WTC11 (cell line): ENCODE data around the gene FOXK1. TPM values are rescaled to one million over a fixed set of nuclear protein-coding genes. Genes with fewer than 3 reads are reported as not detected.

Experiments used
- ATAC-seq: fragments of 200-7000 bp; cut with Tn5 transposase; 2 replicates; pipeline ENCODE4 v1.10.0; 2021; ENCODE audit warnings: mild to moderate bottlenecking, moderate library complexity
- CTCF ChIA-PET: fragments of 300-600 bp; sonication (Branson Sonifier 250); formaldehyde crosslinking; loops from one replicate; lab custom pipeline; 2021; ENCODE audit warnings: antibody characterized with exemption; lab: Charles Lee
- POLR2A ChIA-PET: fragments of 350-600 bp; sonication (Branson Sonifier 250); formaldehyde crosslinking; loops from one replicate; lab custom pipeline; 2021; ENCODE audit warnings: antibody characterized with exemption; lab: Charles Lee
- DNase-seq: peaks from one replicate; pipeline ENCODE4 v3.0.0; 2021; ENCODE audit warnings: low spot score
- H3K27ac Mint-ChIP-seq: 2 replicates; pipeline ENCODE4 v1.8.0; 2021; ENCODE audit warnings: mixed read lengths
- H3K27me3 Mint-ChIP-seq: 2 replicates; pipeline ENCODE4 v1.8.0; 2021; ENCODE audit warnings: low read depth, mild to moderate bottlenecking, moderate library complexity, mixed read lengths
- H3K36me3 Mint-ChIP-seq: 2 replicates; pipeline ENCODE4 v1.8.0; 2021; ENCODE audit warnings: mixed read lengths
- H3K4me1 Mint-ChIP-seq: 2 replicates; pipeline ENCODE4 v1.8.0; 2022; ENCODE audit warnings: mixed read lengths
- H3K4me3 Mint-ChIP-seq: 2 replicates; pipeline ENCODE4 v1.8.0; 2021; ENCODE audit warnings: mild to moderate bottlenecking, moderate library complexity, mixed read lengths
- H3K9me3 Mint-ChIP-seq: 2 replicates; pipeline ENCODE4 v1.8.0; 2021; ENCODE audit warnings: mixed read lengths
- JUN ChIP-seq: sonication (generic); formaldehyde crosslinking; IDR thresholded peaks from 2 replicates; pipeline ENCODE4 v1.8.0; 2023; ENCODE audit warnings: mild to moderate bottlenecking, missing genetic modification reagents
- KAT7 ChIP-seq: sonication (generic); formaldehyde crosslinking; IDR thresholded peaks from 2 replicates; pipeline ENCODE4 v1.8.1; 2023; ENCODE audit warnings: missing genetic modification reagents, mild to moderate bottlenecking, borderline replicate concordance
- NFYB ChIP-seq: sonication (generic); formaldehyde crosslinking; conservative IDR thresholded peaks from 2 replicates; pipeline ENCODE4 v1.8.0; 2022; ENCODE audit warnings: low read depth, missing genetic modification reagents
- OVOL2 ChIP-seq: fragments of 250-450 bp; sonication (Bioruptor Pico); IDR thresholded peaks from 2 replicates; pipeline ENCODE4 v1.9.0; 2021; ENCODE audit warnings: mild to moderate bottlenecking, borderline replicate concordance
- SP1 ChIP-seq: sonication (generic); formaldehyde crosslinking; conservative IDR thresholded peaks from 2 replicates; pipeline ENCODE4 v1.8.1; 2022; ENCODE audit warnings: missing genetic modification reagents
- TEAD1 ChIP-seq: sonication (generic); formaldehyde crosslinking; IDR thresholded peaks from 2 replicates; pipeline ENCODE4 v1.8.0; 2022; ENCODE audit warnings: mild to moderate bottlenecking, missing genetic modification reagents
- TP53 ChIP-seq: sonication (generic); formaldehyde crosslinking; IDR thresholded peaks from 2 replicates; pipeline ENCODE4 v1.8.1; 2023; ENCODE audit warnings: mild to moderate bottlenecking, missing genetic modification reagents
- USF2 ChIP-seq: sonication (generic); formaldehyde crosslinking; IDR thresholded peaks from 2 replicates; pipeline ENCODE4 v1.8.1; 2023; ENCODE audit warnings: mild to moderate bottlenecking, missing genetic modification reagents, moderate library complexity
- ZNF281 ChIP-seq: sonication (generic); formaldehyde crosslinking; IDR thresholded peaks from 2 replicates; pipeline ENCODE4 v1.8.0; 2023; ENCODE audit warnings: mild to moderate bottlenecking, missing genetic modification reagents
- ZNF416 ChIP-seq: fragments of 250-450 bp; sonication (Bioruptor Pico); IDR thresholded peaks from 2 replicates; pipeline ENCODE4 v1.9.0; 2021; ENCODE audit warnings: mild to moderate bottlenecking, inconsistent platforms
- ZNF423 ChIP-seq: fragments of 250-450 bp; sonication (Bioruptor Pico); IDR thresholded peaks from 2 replicates; pipeline ENCODE4 v2.1.2; 2022; ENCODE audit warnings: mild to moderate bottlenecking, moderate library complexity
- total RNA-seq: library from RNA; stranded (reverse); gene quantifications from 3 replicates; pipeline ENCODE4 v1.2.3, GENCODE V29; 2021
- TF ChIP-seq, protein P1 (sequence below): fragments of 250-450 bp; sonication (Bioruptor Pico); conservative IDR thresholded peaks from 2 replicates; pipeline ENCODE4 v1.9.0; 2021; ENCODE audit warnings: mild to moderate bottlenecking
- TF ChIP-seq, protein P2 (sequence below): sonication (generic); formaldehyde crosslinking; IDR thresholded peaks from 2 replicates; pipeline ENCODE4 v1.8.0; 2023; ENCODE audit warnings: missing genetic modification reagents, mild to moderate bottlenecking, borderline replicate concordance
- TF ChIP-seq, protein P3 (sequence below): sonication (generic); formaldehyde crosslinking; IDR thresholded peaks from 2 replicates; pipeline ENCODE4 v1.8.0; 2022; ENCODE audit warnings: mild to moderate bottlenecking, missing genetic modification reagents
- TF ChIP-seq, protein P4 (sequence below): fragments of 250-450 bp; sonication (Bioruptor Pico); IDR thresholded peaks from 2 replicates; pipeline ENCODE4 v1.8.0; 2021; ENCODE audit warnings: mild to moderate bottlenecking
- TF ChIP-seq, protein P5 (sequence below): sonication (generic); formaldehyde crosslinking; conservative IDR thresholded peaks from 2 replicates; pipeline ENCODE4 v1.8.1; 2023; ENCODE audit warnings: mild to moderate bottlenecking, low read depth, missing genetic modification reagents, moderate library complexity

Gene FOXK1
- total RNA-seq, 1 experiment from 2014 or later: 21.9 TPM

DNA sequence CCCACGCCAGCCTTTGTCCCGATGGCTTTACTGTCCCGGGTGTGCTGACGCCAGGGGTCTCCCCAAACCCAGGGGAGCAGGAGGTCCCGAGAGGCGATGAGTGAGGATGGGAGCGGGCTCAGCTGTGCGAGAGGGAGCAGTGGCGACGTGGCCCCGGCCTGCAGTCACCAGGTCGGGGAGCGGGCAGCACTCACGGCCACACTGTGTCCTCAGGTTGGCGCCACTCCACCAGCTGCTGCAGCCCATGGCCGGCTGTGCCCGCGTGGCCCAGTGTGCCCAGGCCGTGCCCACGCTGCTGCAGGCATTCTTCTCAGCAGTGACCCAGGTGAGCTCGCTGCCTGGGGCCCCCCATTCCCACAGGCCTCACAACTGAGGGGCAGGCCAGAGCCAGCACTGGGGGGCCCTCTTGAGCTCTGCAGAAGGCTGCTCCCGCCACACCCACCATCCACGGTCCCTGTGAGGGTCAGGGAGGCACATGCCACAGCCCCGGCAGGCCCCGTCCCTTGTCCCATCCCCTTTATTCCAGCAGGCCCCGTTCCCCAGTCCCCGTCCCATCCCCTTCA is 106.6 kb downstream of the FOXK1 start:
- Mint-ChIP-seq H3K4me1 (no peaks in the 10 kb centered on the region), H3K4me3 (no peak overlapping the region), H3K27me3 (no peaks in the 10 kb centered on the region), H3K9me3 (no peaks in the 10 kb centered on the region), H3K36me3 (peaks cover 3% of the 10 kb centered on the region; the same call in 1 of the 2 replicates), H3K27ac (no peak overlapping the region)
- ChIA-PET CTCF (interaction anchor here (0.5 kb wide), 1 partner anchor 302 kb away, joined by 3 read pairs; no protein-coding TSS in a partner anchor), POLR2A (interaction anchor here (1.1 kb wide), 1 partner anchor 13 kb away, joined by 3 read pairs; the partner anchor contains the start of gene AP5Z1)
- TF ChIP-seq, protein P1, sequence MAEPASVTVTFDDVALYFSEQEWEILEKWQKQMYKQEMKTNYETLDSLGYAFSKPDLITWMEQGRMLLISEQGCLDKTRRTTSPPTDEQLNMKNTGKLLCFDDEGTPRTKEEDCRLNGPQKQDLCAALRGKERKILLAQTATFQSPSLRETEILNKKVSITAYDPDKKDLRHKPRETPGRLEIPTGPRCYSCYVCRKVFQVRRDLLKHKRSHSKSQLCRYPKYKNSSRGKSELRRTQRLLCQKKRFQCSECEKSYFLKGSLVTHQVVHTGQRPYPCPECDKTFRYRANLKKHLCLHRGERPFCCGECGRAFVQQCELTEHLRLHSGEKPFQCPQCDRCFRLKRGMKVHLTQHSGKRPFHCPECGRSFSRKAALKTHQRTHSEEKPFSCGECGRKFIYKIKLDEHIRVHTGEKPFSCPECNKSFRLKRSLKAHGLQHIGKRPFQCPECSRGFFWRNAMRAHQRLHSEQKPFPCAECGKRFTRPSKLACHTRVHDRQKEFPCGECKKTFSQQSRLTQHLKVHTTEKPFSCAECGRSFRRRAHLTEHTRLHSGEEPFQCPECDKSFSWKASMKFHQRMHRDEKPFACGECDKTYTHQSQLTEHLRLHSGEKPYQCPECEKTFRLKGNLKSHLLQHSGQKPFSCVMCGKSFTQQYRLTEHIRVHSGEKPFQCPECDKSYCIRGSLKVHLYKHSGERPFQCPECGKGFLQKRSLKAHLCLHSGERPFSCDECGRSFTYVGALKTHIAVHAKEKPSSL: no peak
- TF ChIP-seq NFYB (CRISPR knock-in tag) (no peak), ZNF416 (no peak), TEAD1 (no peak), ZNF423 (no peak), USF2 (CRISPR knock-in tag) (no peak), TP53 (CRISPR knock-in tag) (no peak)
- TF ChIP-seq, protein P2, sequence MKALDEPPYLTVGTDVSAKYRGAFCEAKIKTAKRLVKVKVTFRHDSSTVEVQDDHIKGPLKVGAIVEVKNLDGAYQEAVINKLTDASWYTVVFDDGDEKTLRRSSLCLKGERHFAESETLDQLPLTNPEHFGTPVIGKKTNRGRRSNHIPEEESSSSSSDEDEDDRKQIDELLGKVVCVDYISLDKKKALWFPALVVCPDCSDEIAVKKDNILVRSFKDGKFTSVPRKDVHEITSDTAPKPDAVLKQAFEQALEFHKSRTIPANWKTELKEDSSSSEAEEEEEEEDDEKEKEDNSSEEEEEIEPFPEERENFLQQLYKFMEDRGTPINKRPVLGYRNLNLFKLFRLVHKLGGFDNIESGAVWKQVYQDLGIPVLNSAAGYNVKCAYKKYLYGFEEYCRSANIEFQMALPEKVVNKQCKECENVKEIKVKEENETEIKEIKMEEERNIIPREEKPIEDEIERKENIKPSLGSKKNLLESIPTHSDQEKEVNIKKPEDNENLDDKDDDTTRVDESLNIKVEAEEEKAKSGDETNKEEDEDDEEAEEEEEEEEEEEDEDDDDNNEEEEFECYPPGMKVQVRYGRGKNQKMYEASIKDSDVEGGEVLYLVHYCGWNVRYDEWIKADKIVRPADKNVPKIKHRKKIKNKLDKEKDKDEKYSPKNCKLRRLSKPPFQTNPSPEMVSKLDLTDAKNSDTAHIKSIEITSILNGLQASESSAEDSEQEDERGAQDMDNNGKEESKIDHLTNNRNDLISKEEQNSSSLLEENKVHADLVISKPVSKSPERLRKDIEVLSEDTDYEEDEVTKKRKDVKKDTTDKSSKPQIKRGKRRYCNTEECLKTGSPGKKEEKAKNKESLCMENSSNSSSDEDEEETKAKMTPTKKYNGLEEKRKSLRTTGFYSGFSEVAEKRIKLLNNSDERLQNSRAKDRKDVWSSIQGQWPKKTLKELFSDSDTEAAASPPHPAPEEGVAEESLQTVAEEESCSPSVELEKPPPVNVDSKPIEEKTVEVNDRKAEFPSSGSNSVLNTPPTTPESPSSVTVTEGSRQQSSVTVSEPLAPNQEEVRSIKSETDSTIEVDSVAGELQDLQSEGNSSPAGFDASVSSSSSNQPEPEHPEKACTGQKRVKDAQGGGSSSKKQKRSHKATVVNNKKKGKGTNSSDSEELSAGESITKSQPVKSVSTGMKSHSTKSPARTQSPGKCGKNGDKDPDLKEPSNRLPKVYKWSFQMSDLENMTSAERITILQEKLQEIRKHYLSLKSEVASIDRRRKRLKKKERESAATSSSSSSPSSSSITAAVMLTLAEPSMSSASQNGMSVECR (CRISPR knock-in tag): no peak
- TF ChIP-seq, protein P3, sequence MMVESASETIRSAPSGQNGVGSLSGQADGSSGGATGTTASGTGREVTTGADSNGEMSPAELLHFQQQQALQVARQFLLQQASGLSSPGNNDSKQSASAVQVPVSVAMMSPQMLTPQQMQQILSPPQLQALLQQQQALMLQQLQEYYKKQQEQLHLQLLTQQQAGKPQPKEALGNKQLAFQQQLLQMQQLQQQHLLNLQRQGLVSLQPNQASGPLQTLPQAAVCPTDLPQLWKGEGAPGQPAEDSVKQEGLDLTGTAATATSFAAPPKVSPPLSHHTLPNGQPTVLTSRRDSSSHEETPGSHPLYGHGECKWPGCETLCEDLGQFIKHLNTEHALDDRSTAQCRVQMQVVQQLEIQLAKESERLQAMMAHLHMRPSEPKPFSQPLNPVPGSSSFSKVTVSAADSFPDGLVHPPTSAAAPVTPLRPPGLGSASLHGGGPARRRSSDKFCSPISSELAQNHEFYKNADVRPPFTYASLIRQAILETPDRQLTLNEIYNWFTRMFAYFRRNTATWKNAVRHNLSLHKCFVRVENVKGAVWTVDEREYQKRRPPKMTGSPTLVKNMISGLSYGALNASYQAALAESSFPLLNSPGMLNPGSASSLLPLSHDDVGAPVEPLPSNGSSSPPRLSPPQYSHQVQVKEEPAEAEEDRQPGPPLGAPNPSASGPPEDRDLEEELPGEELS (CRISPR knock-in tag): no peak
- TF ChIP-seq, protein P4, sequence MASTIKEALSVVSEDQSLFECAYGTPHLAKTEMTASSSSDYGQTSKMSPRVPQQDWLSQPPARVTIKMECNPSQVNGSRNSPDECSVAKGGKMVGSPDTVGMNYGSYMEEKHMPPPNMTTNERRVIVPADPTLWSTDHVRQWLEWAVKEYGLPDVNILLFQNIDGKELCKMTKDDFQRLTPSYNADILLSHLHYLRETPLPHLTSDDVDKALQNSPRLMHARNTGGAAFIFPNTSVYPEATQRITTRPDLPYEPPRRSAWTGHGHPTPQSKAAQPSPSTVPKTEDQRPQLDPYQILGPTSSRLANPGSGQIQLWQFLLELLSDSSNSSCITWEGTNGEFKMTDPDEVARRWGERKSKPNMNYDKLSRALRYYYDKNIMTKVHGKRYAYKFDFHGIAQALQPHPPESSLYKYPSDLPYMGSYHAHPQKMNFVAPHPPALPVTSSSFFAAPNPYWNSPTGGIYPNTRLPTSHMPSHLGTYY (CRISPR knock-in tag): no peak
- DNase-seq (no peak), ATAC-seq (no peak)

DNA sequence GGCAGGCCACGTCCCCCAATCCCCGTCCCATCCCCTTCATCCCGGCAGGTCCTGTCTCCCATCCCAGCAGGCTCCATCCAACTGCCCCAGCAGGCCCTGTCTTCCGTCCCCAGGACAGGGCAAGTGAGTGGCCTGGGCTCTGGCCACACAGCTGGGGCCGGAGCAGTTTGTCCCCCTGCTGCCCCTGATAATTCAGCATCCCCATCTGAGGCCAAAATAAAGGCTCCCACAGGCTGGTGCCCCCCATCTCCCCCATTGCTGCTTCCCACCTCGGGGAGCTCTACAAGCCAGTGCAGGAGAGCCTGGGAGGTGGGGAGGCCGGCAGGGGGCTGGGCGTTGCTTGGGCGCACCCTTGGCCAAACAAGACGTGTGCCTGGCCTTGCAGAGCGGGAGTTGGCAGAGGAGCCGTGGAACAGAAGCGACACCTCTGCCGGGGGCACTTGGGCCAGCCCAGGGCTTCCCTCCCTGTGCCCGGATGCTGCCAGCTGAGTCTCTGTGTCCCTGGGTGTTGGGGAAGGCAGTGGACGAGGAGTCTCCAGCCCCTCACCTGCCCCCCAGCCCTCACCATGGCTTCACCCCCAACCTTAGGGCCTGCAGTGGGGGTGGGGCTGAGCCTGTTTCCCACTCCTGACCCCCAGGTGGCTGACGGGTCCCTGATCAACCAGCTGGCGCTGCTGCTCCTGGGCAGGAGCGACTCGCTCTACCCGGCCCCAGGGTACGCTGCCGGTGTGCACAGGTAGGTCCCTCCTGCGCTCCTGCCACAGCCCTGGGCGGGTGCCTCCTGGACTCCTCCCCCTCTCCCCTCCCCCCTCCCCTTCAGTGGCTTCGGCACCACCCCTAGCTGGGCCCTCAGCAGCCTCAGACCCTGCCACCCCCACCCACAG is 107.3 kb downstream of the FOXK1 start:
- Mint-ChIP-seq H3K27me3 (no peaks in the 10 kb centered on the region), H3K9me3 (no peaks in the 10 kb centered on the region), H3K4me3 (no peak overlapping the region), H3K4me1 (peaks cover 2% of the 10 kb centered on the region), H3K27ac (no peak overlapping the region), H3K36me3 (peaks cover 3% of the 10 kb centered on the region; the same call in 1 of the 2 replicates)
- ChIA-PET POLR2A (interaction anchor here (1.1 kb wide), 1 partner anchor 14 kb away, joined by 3 read pairs; the partner anchor contains the start of gene AP5Z1), CTCF (interaction anchor here (0.5 kb wide), 1 partner anchor 301 kb away, joined by 3 read pairs; no protein-coding TSS in a partner anchor)
- ATAC-seq (no peak), DNase-seq (no peak)
- TF ChIP-seq, protein P5, sequence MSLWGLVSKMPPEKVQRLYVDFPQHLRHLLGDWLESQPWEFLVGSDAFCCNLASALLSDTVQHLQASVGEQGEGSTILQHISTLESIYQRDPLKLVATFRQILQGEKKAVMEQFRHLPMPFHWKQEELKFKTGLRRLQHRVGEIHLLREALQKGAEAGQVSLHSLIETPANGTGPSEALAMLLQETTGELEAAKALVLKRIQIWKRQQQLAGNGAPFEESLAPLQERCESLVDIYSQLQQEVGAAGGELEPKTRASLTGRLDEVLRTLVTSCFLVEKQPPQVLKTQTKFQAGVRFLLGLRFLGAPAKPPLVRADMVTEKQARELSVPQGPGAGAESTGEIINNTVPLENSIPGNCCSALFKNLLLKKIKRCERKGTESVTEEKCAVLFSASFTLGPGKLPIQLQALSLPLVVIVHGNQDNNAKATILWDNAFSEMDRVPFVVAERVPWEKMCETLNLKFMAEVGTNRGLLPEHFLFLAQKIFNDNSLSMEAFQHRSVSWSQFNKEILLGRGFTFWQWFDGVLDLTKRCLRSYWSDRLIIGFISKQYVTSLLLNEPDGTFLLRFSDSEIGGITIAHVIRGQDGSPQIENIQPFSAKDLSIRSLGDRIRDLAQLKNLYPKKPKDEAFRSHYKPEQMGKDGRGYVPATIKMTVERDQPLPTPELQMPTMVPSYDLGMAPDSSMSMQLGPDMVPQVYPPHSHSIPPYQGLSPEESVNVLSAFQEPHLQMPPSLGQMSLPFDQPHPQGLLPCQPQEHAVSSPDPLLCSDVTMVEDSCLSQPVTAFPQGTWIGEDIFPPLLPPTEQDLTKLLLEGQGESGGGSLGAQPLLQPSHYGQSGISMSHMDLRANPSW (CRISPR knock-in tag): no peak
- no peak for TF ChIP-seq ZNF281 (CRISPR knock-in tag)
- TF ChIP-seq OVOL2 (CRISPR knock-in tag): no peak
- no peak for TF ChIP-seq JUN (CRISPR knock-in tag)
- TF ChIP-seq KAT7 (CRISPR knock-in tag): no peak
- no peak for TF ChIP-seq SP1
